ENCODE measurements around the gene CDH13.
A peak's percentile ranks its signal among the peaks of the same experiment; 100 is the strongest.

Gene CDH13

GRCh38 chr16:82735673-82736091, 108.9 kb downstream of the CDH13 start:
- in situ Hi-C loops (cut with HindIII; ENCODE audit: low sequenced_read_pairs) = no loop called here
- DNase-seq (ENCODE audit: low read depth, low spot score) = peak; percentile 56
- no peak for TF ChIP-seq CTCF (IDR thresholded peaks at IDR 0.05; ENCODE audit: low read depth, low read length)
- no peak overlapping the region for H3K4me3 ChIP-seq (ENCODE audit: low read depth, low read length)

DNA sequence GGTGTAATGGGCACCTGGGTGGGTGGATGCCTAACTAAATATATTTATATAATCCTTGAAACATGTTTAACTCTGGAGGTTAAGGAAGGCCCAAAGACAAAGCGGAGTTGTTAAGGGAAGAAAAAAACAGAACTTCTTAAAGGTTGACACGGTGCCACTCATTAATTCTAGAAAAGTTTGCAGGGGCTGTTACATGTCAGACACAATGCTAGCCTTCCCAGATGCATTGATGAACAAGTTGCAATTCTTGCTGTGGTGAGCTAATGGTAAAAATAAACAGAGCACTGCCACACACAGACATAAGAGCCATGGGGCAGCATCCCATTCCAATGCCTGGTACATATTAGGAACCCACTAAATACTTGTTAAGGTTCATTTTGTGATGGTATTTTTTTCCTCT, 109.5 kb downstream of the CDH13 start:
- in situ Hi-C loops (cut with HindIII; ENCODE audit: low sequenced_read_pairs) = no loop called here
- no peak overlapping the region for H3K4me3 ChIP-seq (ENCODE audit: low read depth, low read length)
- no peak for DNase-seq (ENCODE audit: low read depth, low spot score)
- no peak for TF ChIP-seq CTCF (IDR thresholded peaks at IDR 0.05; ENCODE audit: low read depth, low read length)

- peak; percentile 36 for TF ChIP-seq CTCF (IDR thresholded peaks at IDR 0.05; ENCODE audit: low read depth, low read length)
- no peak for DNase-seq (ENCODE audit: low read depth, low spot score)
- in situ Hi-C loops (cut with HindIII; ENCODE audit: low sequenced_read_pairs) = no loop called here
- H3K4me3 ChIP-seq (ENCODE audit: low read depth, low read length) = no peak overlapping the region
These were observed 111.9 kb downstream of the CDH13 start for GRCh38 chr16:82738699-82739098.

- TF ChIP-seq CTCF (IDR thresholded peaks at IDR 0.05; ENCODE audit: low read depth, low read length) = no peak
- DNase-seq (ENCODE audit: low read depth, low spot score) = peak; percentile 56
- in situ Hi-C loops (cut with HindIII; ENCODE audit: low sequenced_read_pairs) = no loop called here
- H3K4me3 ChIP-seq (ENCODE audit: low read depth, low read length) = no peak overlapping the region
These were observed 114.4 kb downstream of the CDH13 start for GRCh38 chr16:82741073-82741615.

DNA sequence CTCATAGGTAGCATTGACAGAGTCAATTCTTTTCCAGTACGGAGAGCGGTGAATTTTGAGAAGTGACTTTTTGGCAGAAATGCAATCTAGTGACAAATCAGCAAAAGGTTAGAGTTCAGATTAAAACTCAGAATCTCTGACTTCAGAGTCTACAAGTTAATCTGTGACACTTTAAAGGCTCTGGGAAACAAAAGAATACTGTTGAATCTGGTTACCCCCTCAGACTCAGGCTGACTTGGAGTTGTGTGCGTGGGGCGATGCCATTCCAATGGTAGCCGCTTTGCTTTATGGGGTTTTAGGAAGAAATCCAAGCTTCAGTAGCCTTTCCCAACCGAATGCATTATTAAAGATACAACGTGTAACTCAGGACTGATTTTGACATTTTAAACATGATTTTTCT, 118.2 kb downstream of the CDH13 start:
- in situ Hi-C loops (cut with HindIII; ENCODE audit: low sequenced_read_pairs) = no loop called here
- H3K4me3 ChIP-seq (ENCODE audit: low read depth, low read length) = no peak overlapping the region
- no peak for DNase-seq (ENCODE audit: low read depth, low spot score)
- TF ChIP-seq CTCF (IDR thresholded peaks at IDR 0.05; ENCODE audit: low read depth, low read length) = no peak

GRCh38 chr16:82748026-82748425, 121.3 kb downstream of the CDH13 start:
- peak; percentile 81 for DNase-seq (ENCODE audit: low read depth, low spot score)
- peak; percentile 40 for TF ChIP-seq CTCF (IDR thresholded peaks at IDR 0.05; ENCODE audit: low read depth, low read length)
- no peak overlapping the region for H3K4me3 ChIP-seq (ENCODE audit: low read depth, low read length)
- in situ Hi-C loops (cut with HindIII; ENCODE audit: low sequenced_read_pairs) = no loop called here

DNA sequence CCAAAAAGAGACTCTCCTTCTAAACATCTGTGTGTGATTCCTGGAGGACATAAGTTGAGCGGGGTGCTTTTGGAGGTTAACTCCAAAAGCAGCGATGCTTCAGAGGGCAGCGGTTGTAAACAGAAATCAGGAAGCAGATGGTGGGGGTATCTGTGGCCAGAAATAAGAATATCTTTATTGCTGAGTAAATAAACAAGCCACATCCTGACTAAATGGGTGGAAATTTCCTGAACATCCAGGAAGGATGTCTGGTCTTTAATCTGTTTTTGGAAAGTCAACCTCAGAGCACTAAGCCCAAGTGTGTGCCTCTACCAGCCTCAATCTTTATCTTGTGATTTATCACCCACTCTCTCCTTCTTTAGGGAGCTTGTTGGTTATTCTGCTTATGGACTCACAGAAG, 123.3 kb downstream of the CDH13 start:
- H3K4me3 ChIP-seq (ENCODE audit: low read depth, low read length) = no peak overlapping the region
- no peak for DNase-seq (ENCODE audit: low read depth, low spot score)
- in situ Hi-C loops (cut with HindIII; ENCODE audit: low sequenced_read_pairs) = no loop called here
- TF ChIP-seq CTCF (IDR thresholded peaks at IDR 0.05; ENCODE audit: low read depth, low read length) = no peak

Measured in astrocyte of the spinal cord (primary cell).